AG09309 (cell line): ENCODE measurements around the gene DAB2IP.

Experiments used
- DNase-seq: peaks from one replicate; pipeline ENCODE4 v3.0.0-alpha.2; 2010; ENCODE audit warnings: low read depth
- H3K4me3 ChIP-seq: 2 replicates; pipeline ENCODE4 v1.5.1; 2011; ENCODE audit warnings: mild to moderate bottlenecking, low read depth, low read length, moderate library complexity; ENCODE audit not compliant: control insufficient read depth
- CTCF ChIP-seq: IDR thresholded peaks from 2 replicates; pipeline ENCODE4 v1.5.1; 2011; ENCODE audit warnings: mild to moderate bottlenecking, low read depth, low read length, inconsistent platforms; ENCODE audit not compliant: insufficient read depth, control insufficient read depth; ENCODE audit errors: missing control alignments

The DAB2IP gene

GRCh38 chr9:121662359-121662758 lies 10.9 kb downstream of the DAB2IP start:
- DNase-seq: no peak
- no peak for TF ChIP-seq CTCF
- no peak overlapping the region for H3K4me3 ChIP-seq

- DNase-seq: no peak
- TF ChIP-seq CTCF: no peak
- H3K4me3 ChIP-seq: no peak overlapping the region
Measured at GRCh38 chr9:121662891-121663580, 11.6 kb downstream of the DAB2IP start.

GRCh38 chr9:121663591-121663990 lies 12.2 kb downstream of the DAB2IP start:
- no peak for TF ChIP-seq CTCF
- no peak overlapping the region for H3K4me3 ChIP-seq
- DNase-seq: no peak

- no peak for DNase-seq
- TF ChIP-seq CTCF: no peak
- no peak overlapping the region for H3K4me3 ChIP-seq
Measured at GRCh38 chr9:121666294-121666693, 14.9 kb downstream of the DAB2IP start.

- TF ChIP-seq CTCF: no peak
- H3K4me3 ChIP-seq: no peak overlapping the region
- DNase-seq: no peak
Measured at GRCh38 chr9:121667214-121667613, 15.8 kb downstream of the DAB2IP start.

- H3K4me3 ChIP-seq: no peak overlapping the region
- no peak for TF ChIP-seq CTCF
- DNase-seq: no peak
Measured at GRCh38 chr9:121667890-121668289, 16.5 kb downstream of the DAB2IP start.
